Measurements from ENCODE around the gene RHOT2. TPM values are rescaled to one million over a fixed set of nuclear protein-coding genes. Genes with fewer than 3 reads are reported as not detected.

The RHOT2 gene
- total and polyA plus RNA-seq, 9 donors: 31.6 to 88.7 (median 66.4) TPM

GRCh38 chr16:722835-723633 lies 55.1 kb downstream of the RHOT2 start:
- Histone ChIP-seq H3K4me3 (ENCODE audit: low read length) (no peak overlapping the region), H3K4me1 (ENCODE audit: control insufficient read depth, insufficient read depth, low read length) (peaks cover 49% of the 10 kb centered on the region), H3K36me3 (ENCODE audit: control insufficient read depth, insufficient read depth, low read length) (no peaks in the 10 kb centered on the region), H3K27me3 (ENCODE audit: control insufficient read depth, insufficient read depth, low read length) (peaks cover 25% of the 10 kb centered on the region), H3K27ac (ENCODE audit: low read length) (no peak overlapping the region), H3K9me3 (replicated peaks; ENCODE audit: control insufficient read depth, low read depth, low read length) (no peaks in the 10 kb centered on the region)
- WGBS (ENCODE audit: insufficient coverage): 77% methylated on average over 20 of the region's 24 CpGs
- no peak for DNase-seq

GRCh38 chr16:723695-724094 lies 55.8 kb downstream of the RHOT2 start:
- Histone ChIP-seq H3K9me3 (replicated peaks; ENCODE audit: control insufficient read depth, low read depth, low read length) (no peaks in the 10 kb centered on the region), H3K27me3 (ENCODE audit: control insufficient read depth, insufficient read depth, low read length) (peaks cover 31% of the 10 kb centered on the region), H3K4me3 (ENCODE audit: low read length) (no peak overlapping the region), H3K4me1 (ENCODE audit: control insufficient read depth, insufficient read depth, low read length) (peaks cover 47% of the 10 kb centered on the region), H3K36me3 (ENCODE audit: control insufficient read depth, insufficient read depth, low read length) (no peaks in the 10 kb centered on the region), H3K27ac (ENCODE audit: low read length) (no peak overlapping the region)
- 60% methylated on average over 4 of the region's 9 CpGs for WGBS (ENCODE audit: insufficient coverage)
- no peak for DNase-seq

Other genes starting within 250 kb of the RHOT2 start
- 13.9 TPM for gene RAB11FIP3, start 242.5 kb upstream of the RHOT2 start, total RNA-seq
- gene RAB11FIP3, start 242.5 kb upstream of the RHOT2 start, polyA plus RNA-seq (ENCODE audit: insufficient read depth in 1 of 8, insufficient read length in 8 of 8, low replicate concordance in 1 of 8): 10 to 100 TPM; 26.5 to 35.8 (median 29.8) TPM
- 17.2 TPM for gene CAPN15, start 140.4 kb upstream of the RHOT2 start, total RNA-seq
- gene CAPN15, start 140.4 kb upstream of the RHOT2 start, polyA plus RNA-seq (ENCODE audit: insufficient read depth in 1 of 8, insufficient read length in 8 of 8, low replicate concordance in 1 of 8): 10 to 100 TPM; 20.0 to 36.7 (median 30.5) TPM
- 0.13 TPM for gene PRR35, start 107.7 kb upstream of the RHOT2 start, total RNA-seq
- under 1 TPM in 7 of 8 donors, not detected in 1; 0.07 to 0.30 (median 0.13) TPM for gene PRR35, start 107.7 kb upstream of the RHOT2 start, polyA plus RNA-seq (ENCODE audit: insufficient read depth in 1 of 8, insufficient read length in 8 of 8, low replicate concordance in 1 of 8)
- 1.5 TPM for gene NHLRC4, start 101.1 kb upstream of the RHOT2 start, total RNA-seq
- gene NHLRC4, start 101.1 kb upstream of the RHOT2 start, polyA plus RNA-seq (ENCODE audit: insufficient read depth in 1 of 8, insufficient read length in 8 of 8, low replicate concordance in 1 of 8): 1 to 10 TPM; 1.3 to 1.8 (median 1.5) TPM
- gene PIGQ, start 98.2 kb upstream of the RHOT2 start, total RNA-seq: 12.2 TPM
- 10 to 100 TPM; 14.1 to 23.2 (median 19.2) TPM for gene PIGQ, start 98.2 kb upstream of the RHOT2 start, polyA plus RNA-seq (ENCODE audit: insufficient read depth in 1 of 8, insufficient read length in 8 of 8, low replicate concordance in 1 of 8)
- 9.4 TPM for gene RAB40C, start 78.1 kb upstream of the RHOT2 start, total RNA-seq
- gene RAB40C, start 78.1 kb upstream of the RHOT2 start, polyA plus RNA-seq (ENCODE audit: insufficient read depth in 1 of 8, insufficient read length in 8 of 8, low replicate concordance in 1 of 8): 10 to 100 TPM; 10.3 to 15.4 (median 13.2) TPM
- 0.22 TPM for gene WFIKKN1, start 37.1 kb upstream of the RHOT2 start, total RNA-seq
- under 1 TPM; 0.12 to 0.82 (median 0.39) TPM for gene WFIKKN1, start 37.1 kb upstream of the RHOT2 start, polyA plus RNA-seq (ENCODE audit: insufficient read depth in 1 of 8, insufficient read length in 8 of 8, low replicate concordance in 1 of 8)
- gene METTL26, start 31.8 kb upstream of the RHOT2 start, total RNA-seq: 47.9 TPM
- gene METTL26, start 31.8 kb upstream of the RHOT2 start, polyA plus RNA-seq (ENCODE audit: insufficient read depth in 1 of 8, insufficient read length in 8 of 8, low replicate concordance in 1 of 8): 10 to 100 TPM; 39.3 to 59.1 (median 42.5) TPM
- gene MCRIP2, start 26.3 kb upstream of the RHOT2 start, total RNA-seq: 18.6 TPM
- 10 to 100 TPM in 4 of 8 donors, 1 to 10 TPM in 4; 7.7 to 16.8 (median 10.8) TPM for gene MCRIP2, start 26.3 kb upstream of the RHOT2 start, polyA plus RNA-seq (ENCODE audit: insufficient read depth in 1 of 8, insufficient read length in 8 of 8, low replicate concordance in 1 of 8)
- gene WDR90, start 18.8 kb upstream of the RHOT2 start, total RNA-seq: 12.3 TPM
- 10 to 100 TPM; 10.6 to 30.5 (median 20.3) TPM for gene WDR90, start 18.8 kb upstream of the RHOT2 start, polyA plus RNA-seq (ENCODE audit: insufficient read depth in 1 of 8, insufficient read length in 8 of 8, low replicate concordance in 1 of 8)
- gene RHBDL1, start 7.5 kb downstream of the RHOT2 start, total RNA-seq: 1.3 TPM
- gene RHBDL1, start 7.5 kb downstream of the RHOT2 start, polyA plus RNA-seq (ENCODE audit: insufficient read depth in 1 of 8, insufficient read length in 8 of 8, low replicate concordance in 1 of 8): 1 to 10 TPM in 6 of 8 donors, under 1 TPM in 2; 0.84 to 2.6 (median 1.7) TPM
- 70.7 TPM for gene STUB1, start 12.3 kb downstream of the RHOT2 start, total RNA-seq
- 100 to 1,000 TPM in 4 of 8 donors, 10 to 100 TPM in 4; 93.9 to 115 (median 100) TPM for gene STUB1, start 12.3 kb downstream of the RHOT2 start, polyA plus RNA-seq (ENCODE audit: insufficient read depth in 1 of 8, insufficient read length in 8 of 8, low replicate concordance in 1 of 8)
- gene JMJD8, start 16.2 kb downstream of the RHOT2 start, total RNA-seq: 20.7 TPM
- gene JMJD8, start 16.2 kb downstream of the RHOT2 start, polyA plus RNA-seq (ENCODE audit: insufficient read depth in 1 of 8, insufficient read length in 8 of 8, low replicate concordance in 1 of 8): 10 to 100 TPM; 27.3 to 40.2 (median 34.5) TPM
- 2.0 TPM for gene WDR24, start 22.3 kb downstream of the RHOT2 start, total RNA-seq
- gene WDR24, start 22.3 kb downstream of the RHOT2 start, polyA plus RNA-seq (ENCODE audit: insufficient read depth in 1 of 8, insufficient read length in 8 of 8, low replicate concordance in 1 of 8): 10 to 100 TPM in 1 of 8 donors, 1 to 10 TPM in 7; 7.1 to 10.5 (median 8.9) TPM
- gene FBXL16, start 37.7 kb downstream of the RHOT2 start, total RNA-seq: not detected
- under 1 TPM; 0.18 to 0.87 (median 0.42) TPM for gene FBXL16, start 37.7 kb downstream of the RHOT2 start, polyA plus RNA-seq (ENCODE audit: insufficient read depth in 1 of 8, insufficient read length in 8 of 8, low replicate concordance in 1 of 8)
- gene METRN, start 47.0 kb downstream of the RHOT2 start, total RNA-seq: 35.6 TPM
- 10 to 100 TPM; 33.3 to 49.6 (median 34.9) TPM for gene METRN, start 47.0 kb downstream of the RHOT2 start, polyA plus RNA-seq (ENCODE audit: insufficient read depth in 1 of 8, insufficient read length in 8 of 8, low replicate concordance in 1 of 8)
- gene ANTKMT, start 53.0 kb downstream of the RHOT2 start, total RNA-seq: 29.8 TPM
- 10 to 100 TPM; 14.1 to 22.8 (median 16.0) TPM for gene ANTKMT, start 53.0 kb downstream of the RHOT2 start, polyA plus RNA-seq (ENCODE audit: insufficient read depth in 1 of 8, insufficient read length in 8 of 8, low replicate concordance in 1 of 8)
- gene CCDC78, start 58.3 kb downstream of the RHOT2 start, total RNA-seq: 0.18 TPM
- gene CCDC78, start 58.3 kb downstream of the RHOT2 start, polyA plus RNA-seq (ENCODE audit: insufficient read depth in 1 of 8, insufficient read length in 8 of 8, low replicate concordance in 1 of 8): 1 to 10 TPM in 7 of 8 donors, under 1 TPM in 1; 0.77 to 2.1 (median 1.3) TPM
- gene HAGHL, start 59.0 kb downstream of the RHOT2 start, total RNA-seq: 1.7 TPM
- 1 to 10 TPM; 1.8 to 4.7 (median 2.9) TPM for gene HAGHL, start 59.0 kb downstream of the RHOT2 start, polyA plus RNA-seq (ENCODE audit: insufficient read depth in 1 of 8, insufficient read length in 8 of 8, low replicate concordance in 1 of 8)
- gene CIAO3, start 72.9 kb downstream of the RHOT2 start, total RNA-seq: 18.3 TPM
- gene CIAO3, start 72.9 kb downstream of the RHOT2 start, polyA plus RNA-seq (ENCODE audit: insufficient read depth in 1 of 8, insufficient read length in 8 of 8, low replicate concordance in 1 of 8): 10 to 100 TPM; 14.3 to 19.6 (median 17.5) TPM
- gene MSLN, start 92.6 kb downstream of the RHOT2 start, total RNA-seq: 0.31 TPM
- gene MSLN, start 92.6 kb downstream of the RHOT2 start, polyA plus RNA-seq (ENCODE audit: insufficient read depth in 1 of 8, insufficient read length in 8 of 8, low replicate concordance in 1 of 8): 1 to 10 TPM in 4 of 8 donors, under 1 TPM in 4; 0.23 to 6.9 (median 0.93) TPM
- gene RPUSD1, start 120.2 kb downstream of the RHOT2 start, total RNA-seq: 9.4 TPM
- 10 to 100 TPM; 10.0 to 13.9 (median 12.0) TPM for gene RPUSD1, start 120.2 kb downstream of the RHOT2 start, polyA plus RNA-seq (ENCODE audit: insufficient read depth in 1 of 8, insufficient read length in 8 of 8, low replicate concordance in 1 of 8)
- 14.5 TPM for gene CHTF18, start 120.5 kb downstream of the RHOT2 start, total RNA-seq
- 10 to 100 TPM; 11.5 to 27.1 (median 18.0) TPM for gene CHTF18, start 120.5 kb downstream of the RHOT2 start, polyA plus RNA-seq (ENCODE audit: insufficient read depth in 1 of 8, insufficient read length in 8 of 8, low replicate concordance in 1 of 8)
- not detected for gene GNG13, start 132.6 kb downstream of the RHOT2 start, total RNA-seq
- gene GNG13, start 132.6 kb downstream of the RHOT2 start, polyA plus RNA-seq (ENCODE audit: insufficient read depth in 1 of 8, insufficient read length in 8 of 8, low replicate concordance in 1 of 8): under 1 TPM in 1 of 8 donors, not detected in 7; 0.20 TPM

All from muscle of leg (tissue), 11 donors.